H1 (cell line): ENCODE results near the gene KRT84. TPM values are rescaled to one million over a fixed set of nuclear protein-coding genes. Genes with fewer than 3 reads are reported as not detected.

ENCODE experiments used
- CTCF ChIA-PET: fragments of 300-600 bp; sonication (Branson Sonifier 250); formaldehyde crosslinking; loops from one replicate; lab custom pipeline; 2021; ENCODE audit not compliant: partially characterized antibody; lab: Charles Lee
- POLR2A ChIA-PET: fragments of 300-600 bp; sonication (Branson Sonifier 250); formaldehyde crosslinking; loops from one replicate; lab custom pipeline; 2021; ENCODE audit warnings: inconsistent platforms; ENCODE audit not compliant: partially characterized antibody; lab: Charles Lee
- DNase-seq, 2 experiments: peaks; one replicate each; pipeline versions ENCODE4 v3.0.0 to v3.0.0-alpha.2; 2010 to 2022; ENCODE audit warnings: low spot score in 2 of 2, low read depth in 1 of 2, mixed read lengths in 1 of 2
- FAIRE-seq: peaks from 2 replicates; lab custom pipeline; 2011; peaks lifted over from hg19 to GRCh38; lab: Jason Lieb, UNC
- H2AFZ ChIP-seq: 2 replicates; pipeline ENCODE4 v1.8.1; 2012; ENCODE audit warnings: low read length, inconsistent platforms
- H2AK5ac ChIP-seq: 2 replicates; pipeline ENCODE4 v1.6.1; 2013; ENCODE audit warnings: low read depth, low read length
- H2BK120ac ChIP-seq: replicated peaks from 2 replicates; pipeline ENCODE3; 2013; ENCODE audit warnings: low read depth, low read length, inconsistent platforms
- H2BK12ac ChIP-seq: 2 replicates; pipeline ENCODE4 v1.6.1; 2013; ENCODE audit warnings: low read depth, low read length
- H2BK15ac ChIP-seq: 2 replicates; pipeline ENCODE4 v1.6.1; 2013; ENCODE audit warnings: low read length
- H2BK20ac ChIP-seq: 2 replicates; pipeline ENCODE4 v1.6.1; 2013; ENCODE audit warnings: low read length
- H2BK5ac ChIP-seq: 2 replicates; pipeline ENCODE4 v1.6.1; 2013; ENCODE audit warnings: low read depth, low read length
- H3K14ac ChIP-seq: 2 replicates; pipeline ENCODE4 v1.6.1; 2013; ENCODE audit warnings: inconsistent platforms; ENCODE audit not compliant: insufficient read length
- H3K18ac ChIP-seq: 2 replicates; pipeline ENCODE4 v1.6.1; 2013; ENCODE audit warnings: low read length; ENCODE audit errors: extremely low read depth
- H3K23ac ChIP-seq: 2 replicates; pipeline ENCODE4 v1.6.1; 2013; ENCODE audit warnings: inconsistent platforms; ENCODE audit not compliant: insufficient read length
- H3K23me2 ChIP-seq: 2 replicates; pipeline ENCODE4 v1.6.1; 2013; ENCODE audit warnings: low read depth, low read length
- H3K27ac ChIP-seq: 2 replicates; pipeline ENCODE4 v1.6.1; 2011; ENCODE audit warnings: low read depth, low read length, inconsistent platforms
- H3K27me3 ChIP-seq, 4 experiments: replicated peaks in 1 of 4; 1 replicate in 1 of 4; 2 replicates in 3 of 4; pipeline versions ENCODE4 v1.6.1 to v1.8.1; 2011 to 2013; ENCODE audit warnings: low read length in 3 of 4, mild to moderate bottlenecking in 3 of 4, inconsistent platforms in 2 of 4, mixed read lengths in 2 of 4, moderate library complexity in 1 of 4; ENCODE audit not compliant: control insufficient read depth in 3 of 4, insufficient read depth in 3 of 4; ENCODE audit errors: extremely low read depth in 1 of 4
- H3K36me3 ChIP-seq, 4 experiments: 2 replicates each; pipeline versions ENCODE4 v1.6.1 to v1.8.1; 2011 to 2013; ENCODE audit warnings: mild to moderate bottlenecking in 4 of 4, low read length in 3 of 4, moderate library complexity in 2 of 4, control low read depth in 1 of 4, inconsistent platforms in 1 of 4; ENCODE audit not compliant: insufficient read depth in 4 of 4, control insufficient read depth in 2 of 4
- H3K4ac ChIP-seq: replicated peaks from 2 replicates; pipeline ENCODE3; 2013; ENCODE audit warnings: low read length, low read depth, mixed read lengths, inconsistent platforms; ENCODE audit not compliant: insufficient read length
- H3K4me1 ChIP-seq, 4 experiments: replicated peaks in 1 of 4; 1 replicate in 1 of 4; 2 replicates in 3 of 4; pipeline versions ENCODE4 v1.6.1 to v1.8.1; 2011 to 2013; ENCODE audit warnings: low read length in 3 of 4, inconsistent platforms in 2 of 4, mixed read lengths in 1 of 4; ENCODE audit not compliant: insufficient read depth in 4 of 4, control insufficient read depth in 3 of 4
- H3K4me2 ChIP-seq, 2 experiments: 2 replicates each; pipeline versions ENCODE4 v1.6.1 to v1.8.1; 2011 to 2013; ENCODE audit warnings: low read depth in 2 of 2, low read length in 2 of 2, control low read depth in 1 of 2, inconsistent platforms in 1 of 2, mild to moderate bottlenecking in 1 of 2; ENCODE audit not compliant: insufficient read depth in 1 of 2
- H3K4me3 ChIP-seq, 4 experiments: fragments of 200-600, 300-600 bp in 1 of 4; sonication (generic), shearing (Covaris generic), sonication (Bioruptor Twin) in 1 of 4; 2 replicates each; pipeline versions ENCODE4 v1.5.1 to v1.8.1; 2011 to 2016; ENCODE audit warnings: low read length in 4 of 4, low read depth in 3 of 4, control low read depth in 2 of 4, inconsistent platforms in 2 of 4, mild to moderate bottlenecking in 2 of 4, mixed read lengths in 1 of 4, moderate library complexity in 1 of 4; ENCODE audit not compliant: insufficient read depth in 2 of 4; ENCODE audit errors: extremely low read depth in 1 of 4
- H3K56ac ChIP-seq: replicated peaks from 2 replicates; pipeline ENCODE3; 2013; ENCODE audit warnings: low read depth, mild to moderate bottlenecking, mixed read lengths, low read length, inconsistent platforms; ENCODE audit not compliant: insufficient read length
- H3K79me1 ChIP-seq: 2 replicates; pipeline ENCODE4 v1.6.1; 2013; ENCODE audit warnings: low read depth, low read length, control low read depth
- H3K79me2 ChIP-seq, 2 experiments: 2 replicates each; pipeline versions ENCODE4 v1.6.1 to v1.8.1; 2012 to 2013; ENCODE audit warnings: low read length in 2 of 2, mild to moderate bottlenecking in 2 of 2, inconsistent platforms in 1 of 2; ENCODE audit not compliant: insufficient read depth in 2 of 2, control insufficient read depth in 1 of 2
- H3K9ac ChIP-seq, 4 experiments: replicated peaks in 1 of 4; 1 replicate in 1 of 4; 2 replicates in 3 of 4; pipeline versions ENCODE4 v1.6.1 to v1.8.1; 2011 to 2013; ENCODE audit warnings: low read depth in 3 of 4, low read length in 3 of 4, control low read depth in 2 of 4, mild to moderate bottlenecking in 2 of 4, moderate library complexity in 2 of 4, inconsistent platforms in 1 of 4; ENCODE audit errors: extremely low read depth in 1 of 4
- H3K9me3 ChIP-seq, 2 experiments: 2 replicates each; pipeline versions ENCODE4 v1.6.1 to v1.8.1; 2012 to 2013; ENCODE audit warnings: mild to moderate bottlenecking in 2 of 2, moderate library complexity in 2 of 2, control low read depth in 1 of 2, inconsistent platforms in 1 of 2, low read depth in 1 of 2, low read length in 1 of 2, mixed read lengths in 1 of 2; ENCODE audit not compliant: insufficient read depth in 2 of 2
- H4K20me1 ChIP-seq, 2 experiments: replicated peaks in 1 of 2; 2 replicates each; pipeline versions ENCODE3 to v1.8.1; 2011 to 2013; ENCODE audit warnings: inconsistent platforms in 2 of 2, low read length in 2 of 2, mild to moderate bottlenecking in 1 of 2; ENCODE audit not compliant: insufficient read depth in 2 of 2, control insufficient read depth in 1 of 2
- H4K5ac ChIP-seq: 2 replicates; pipeline ENCODE4 v1.6.1; 2013; ENCODE audit warnings: low read length, low read depth, mixed read lengths, inconsistent platforms; ENCODE audit not compliant: insufficient read length
- H4K8ac ChIP-seq: 2 replicates; pipeline ENCODE4 v1.8.0; 2013; ENCODE audit warnings: mild to moderate bottlenecking, moderate library complexity, low read length, inconsistent platforms; ENCODE audit not compliant: insufficient read depth; ENCODE audit errors: extremely low read depth
- H4K91ac ChIP-seq: replicated peaks from 2 replicates; pipeline ENCODE3; 2013; ENCODE audit warnings: low read length, mixed read lengths, inconsistent platforms; ENCODE audit not compliant: insufficient read length
- ASH2L ChIP-seq: fragments of 200-600, 300-600 bp; sonication (generic); IDR thresholded peaks from one replicate; pipeline ENCODE4 v1.7.1; 2017; ENCODE audit warnings: low read length
- CHD2 ChIP-seq: IDR thresholded peaks from 2 replicates; pipeline ENCODE4 v1.6.1; 2012; ENCODE audit warnings: low read length, improper control_type of control experiment
- RXRA ChIP-seq: IDR thresholded peaks from 2 replicates; pipeline ENCODE4 v1.6.1; 2011; ENCODE audit warnings: low read depth, mild to moderate bottlenecking, low read length, moderate library complexity; ENCODE audit not compliant: insufficient read depth
- SIRT6 ChIP-seq: IDR thresholded peaks from one replicate; pipeline ENCODE4 v1.7.1; 2012; ENCODE audit warnings: low read length, inconsistent platforms
- WGBS, 2 experiments: shearing (Covaris generic) in 1 of 2; methylation state at CpG; one replicate each; pipeline versions ENCODE4 v1.1.6 to v1.1.7; 2013 to 2015; ENCODE audit warnings: low lambda C conversion rate in 2 of 2, mixed read lengths in 2 of 2, inconsistent platforms in 1 of 2, low coverage in 1 of 2, missing lambda C conversion rate in 1 of 2; ENCODE audit not compliant: insufficient replicate concordance in 2 of 2, insufficient coverage in 1 of 2, insufficient read length in 1 of 2; ENCODE audit errors: extremely low coverage in 1 of 2, missing lambda C conversion rate in 1 of 2; 5-methylcytosine and 5-hydroxymethylcytosine counted together
- polyA plus RNA-seq, 7 experiments: library from polyadenylated mRNA; depleted of rRNA in 3 of 7; stranded (reverse) in 5 of 7; unstranded in 2 of 7; fragments of >200 nt in 5 of 7; fragments of 200-250 nt in 2 of 7; gene quantifications; 1 replicate in 5 of 7; 2 replicates in 1 of 7; 4 replicates in 1 of 7; pipeline versions ENCODE4 v1.2.1 to v1.2.3, GENCODE V29; 2011 to 2013; ENCODE audit warnings: missing spikeins in 2 of 7, mixed read lengths in 2 of 7
- total RNA-seq: library from RNA; stranded (reverse); fragmentation: NEBNext Ultra II Directional; extraction: Animal tissue kit (Norgen Biotek cat#: 25700); gene quantifications from 2 replicates; pipeline ENCODE4 v1.2.1, GENCODE V29; 2021
- TF ChIP-seq, protein P1 (sequence below): IDR thresholded peaks from 2 replicates; pipeline ENCODE4 v1.6.1; 2011; ENCODE audit warnings: low read length, improper control_type of control experiment

The KRT84 gene
- total and polyA plus RNA-seq, 2 of the 8 experiments (the other 6 are each of a cell fraction or from before 2014, with no cell fraction given), result not detected

DNA sequence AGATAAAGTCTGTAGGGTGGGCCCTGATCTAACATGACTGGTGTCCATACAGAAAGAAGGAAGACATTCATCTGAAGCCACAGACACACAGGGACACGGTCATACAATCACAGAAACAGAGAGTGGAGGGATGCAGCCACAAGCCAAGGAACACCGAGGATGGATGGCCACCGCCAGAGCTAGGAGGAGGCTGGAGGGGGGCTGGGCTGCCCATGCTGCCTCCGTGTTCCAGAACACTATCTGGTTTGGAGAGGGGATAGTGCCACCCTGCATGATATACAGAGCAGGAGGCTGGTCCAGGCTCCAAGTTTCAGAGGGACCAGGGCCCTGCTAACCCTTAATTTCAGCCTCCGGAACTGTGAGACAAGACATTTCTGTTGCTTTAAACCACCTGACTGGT lies 40.0 kb upstream of the KRT84 start:
- Histone ChIP-seq H2BK20ac (no peak overlapping the region), H3K18ac (no peak overlapping the region), H4K8ac (no peak overlapping the region), H3K4me2 (no peak overlapping the region), H3K79me2 (no peaks in the 10 kb centered on the region), H3K9me3 (no peaks in the 10 kb centered on the region), H3K79me1 (no peaks in the 10 kb centered on the region), H2BK5ac (no peak overlapping the region), H3K9ac (no peak overlapping the region), H2BK120ac (no peak overlapping the region), H2AK5ac (no peak overlapping the region), H4K91ac (no peak overlapping the region), H4K20me1 (no peaks in the 10 kb centered on the region), H3K27me3 (no peaks in the 10 kb centered on the region), H3K14ac (no peak overlapping the region), H3K23ac (no peak overlapping the region), H2AFZ (no peak overlapping the region), H4K5ac (no peak overlapping the region), H3K36me3 (no peaks in the 10 kb centered on the region), H3K4me3 (no peak overlapping the region), H2BK15ac (no peak overlapping the region), H3K23me2 (no peaks in the 10 kb centered on the region; the same call in 1 of the 2 replicates), H3K27ac (no peak overlapping the region), H3K4ac (no peak overlapping the region), H2BK12ac (no peak overlapping the region), H3K56ac (no peak overlapping the region), H3K4me1 (no peaks in the 10 kb centered on the region; a peak in 2 of 7 replicates)
- ChIA-PET POLR2A (no interaction called here), CTCF (interaction anchor here (1.0 to 5.1 kb wide), 8 partner anchors 11 to 282 kb away, joined by 3 to 29 read pairs (median 4); no protein-coding TSS in a partner anchor)
- no peak for DNase-seq
- TF ChIP-seq, protein P1, sequence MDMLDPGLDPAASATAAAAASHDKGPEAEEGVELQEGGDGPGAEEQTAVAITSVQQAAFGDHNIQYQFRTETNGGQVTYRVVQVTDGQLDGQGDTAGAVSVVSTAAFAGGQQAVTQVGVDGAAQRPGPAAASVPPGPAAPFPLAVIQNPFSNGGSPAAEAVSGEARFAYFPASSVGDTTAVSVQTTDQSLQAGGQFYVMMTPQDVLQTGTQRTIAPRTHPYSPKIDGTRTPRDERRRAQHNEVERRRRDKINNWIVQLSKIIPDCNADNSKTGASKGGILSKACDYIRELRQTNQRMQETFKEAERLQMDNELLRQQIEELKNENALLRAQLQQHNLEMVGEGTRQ, result no peak
- TF ChIP-seq CHD2, result no peak
- no peak for TF ChIP-seq SIRT6
- no peak for TF ChIP-seq RXRA
- no peak for TF ChIP-seq ASH2L
- WGBS, 2 experiments, result 94% methylated on average over 4 of the region's 5 CpGs; no CpG with 5 or more reads in 1 of the 2 experiments
- no peak for FAIRE-seq
